ENCODE measurements around the gene OR51E1.

The OR51E1 gene

GRCh38 chr11:4643682-4644081 lies at the start of gene OR51E1:
Gene OR51E1, plus strand, starts transcription at chr11:4643982. Its CDS starts 8,545 bp downstream, at chr11:4652527.
- no peak for DNase-seq (ENCODE audit: low read depth, low spot score)

- DNase-seq (ENCODE audit: low read depth, low spot score) = no peak
Observed at GRCh38 chr11:4605057-4605456, 38.7 kb upstream of the OR51E1 start.

GRCh38 chr11:4606231-4607015 lies 37.4 kb upstream of the OR51E1 start:
- no peak for DNase-seq (ENCODE audit: low read depth, low spot score)

- DNase-seq (ENCODE audit: low read depth, low spot score) = no peak
Observed at GRCh38 chr11:4607096-4607495, 36.7 kb upstream of the OR51E1 start.

- peak; percentile 90 for DNase-seq (ENCODE audit: low read depth, low spot score)
Observed at GRCh38 chr11:4607781-4608666, 35.8 kb upstream of the OR51E1 start, which contains the start of gene TRIM68. Gene TRIM68, minus strand, starts transcription at chr11:4608231. Its CDS starts 2,727 bp downstream, at chr11:4605504.

GRCh38 chr11:4610258-4610935 lies 33.4 kb upstream of the OR51E1 start:
- DNase-seq (ENCODE audit: low read depth, low spot score) = no peak

GRCh38 chr11:4611986-4612385 lies 31.8 kb upstream of the OR51E1 start:
- DNase-seq (ENCODE audit: low read depth, low spot score) = no peak

GRCh38 chr11:4615856-4616444 lies 27.8 kb upstream of the OR51E1 start:
- DNase-seq (ENCODE audit: low read depth, low spot score) = no peak

- no peak for DNase-seq (ENCODE audit: low read depth, low spot score)
Observed at GRCh38 chr11:4619514-4619913, 24.3 kb upstream of the OR51E1 start.

GRCh38 chr11:4626207-4627099 lies 17.3 kb upstream of the OR51E1 start:
- DNase-seq (ENCODE audit: low read depth, low spot score) = no peak

- no peak for DNase-seq (ENCODE audit: low read depth, low spot score)
Observed at GRCh38 chr11:4636136-4636535, 7.6 kb upstream of the OR51E1 start.

GRCh38 chr11:4636962-4637661 lies 6.7 kb upstream of the OR51E1 start, which contains the start of gene OR51D1:
Gene OR51D1, plus strand, starts transcription at chr11:4637477. Its CDS starts 2,314 bp downstream, at chr11:4639791.
- DNase-seq (ENCODE audit: low read depth, low spot score) = peak; percentile 47

- DNase-seq (ENCODE audit: low read depth, low spot score) = no peak
Observed at GRCh38 chr11:4637662-4638047, 6.1 kb upstream of the OR51E1 start.

GRCh38 chr11:4639931-4640330 lies 3.9 kb upstream of the OR51E1 start:
- DNase-seq (ENCODE audit: low read depth, low spot score) = no peak

GRCh38 chr11:4641501-4641900 lies 2.3 kb upstream of the OR51E1 start:
- DNase-seq (ENCODE audit: low read depth, low spot score) = no peak

GRCh38 chr11:4642043-4642442 lies 1.7 kb upstream of the OR51E1 start:
- DNase-seq (ENCODE audit: low read depth, low spot score) = no peak

- DNase-seq (ENCODE audit: low read depth, low spot score) = no peak
Observed at GRCh38 chr11:4643076-4643475, 706 bp upstream of the OR51E1 start.

GRCh38 chr11:4644233-4644632 lies 451 bp downstream of the OR51E1 start:
- DNase-seq (ENCODE audit: low read depth, low spot score) = no peak

- DNase-seq (ENCODE audit: low read depth, low spot score) = no peak
Observed at GRCh38 chr11:4645974-4646373, 2.2 kb downstream of the OR51E1 start.

GRCh38 chr11:4647766-4648165 lies 4.0 kb downstream of the OR51E1 start:
- no peak for DNase-seq (ENCODE audit: low read depth, low spot score)
